K562 (cell line): ENCODE measurements around the gene ZBTB39. TPM values are rescaled to one million over a fixed set of nuclear protein-coding genes. Genes with fewer than 3 reads are reported as not detected.

Source experiments
- ATAC-seq: fragments of 200-7000 bp; cut with Tn5 transposase; 3 replicates; pipeline ENCODE4 v1.9.1; 2020; ENCODE audit warnings: moderate library complexity
- BruUV-seq: library from RNA; stranded (reverse); fragments of 400-500 nt; replicated peaks from 2 replicates; lab custom pipeline; 2021; lab: Mats Ljungman, UMichigan
- CTCF ChIA-PET: fragments of 300-600 bp; formaldehyde crosslinking; extraction: SDS; loops from one replicate; lab custom pipeline; 2021; ENCODE audit warnings: low intra/inter-chr PET ratio; lab: Yijun Ruan, JAX
- POLR2A ChIA-PET: fragments of 300-600, 350-650 bp; sonication (Branson Sonifier 250); formaldehyde crosslinking; extraction: SDS; loops from one replicate; lab custom pipeline; 2021; ENCODE audit warnings: antibody characterized with exemption, inconsistent platforms; lab: Yijun Ruan, JAX
- DNase-seq, 4 experiments: peaks; one replicate each; pipeline versions ENCODE4 v3.0.0 to v3.0.0-alpha.2; 2011 to 2018; ENCODE audit warnings: low spot score in 3 of 4, mixed read lengths in 3 of 4; ENCODE audit errors: extremely low read depth in 1 of 4
- FAIRE-seq: peaks from 2 replicates; lab custom pipeline; 2011; peaks lifted over from hg19 to GRCh38; lab: Jason Lieb, UNC
- H2AFZ ChIP-seq: 2 replicates; pipeline ENCODE4 v1.6.0; 2011; ENCODE audit warnings: low read depth, low read length, control low read depth, inconsistent platforms
- H3K27ac ChIP-seq: fragments of 200-600 bp; 3 replicates; pipeline ENCODE4 v1.8.0; 2011; ENCODE audit warnings: low read depth, mild to moderate bottlenecking, control low read depth, inconsistent platforms, low read length, moderate library complexity, mixed read lengths; ENCODE audit errors: extremely low read depth
- H3K27me3 ChIP-seq, 2 experiments: fragments of 300-600 bp in 1 of 2; 2 replicates in 1 of 2; 3 replicates in 1 of 2; pipeline versions ENCODE4 v1.6.0 to v1.8.0; 2011; ENCODE audit warnings: inconsistent platforms in 2 of 2, low read length in 2 of 2, mild to moderate bottlenecking in 1 of 2, mixed read lengths in 1 of 2, moderate library complexity in 1 of 2; ENCODE audit not compliant: control insufficient read depth in 2 of 2, insufficient read depth in 2 of 2
- H3K36me3 ChIP-seq: fragments of 300-600 bp; 3 replicates; pipeline ENCODE4 v1.8.0; 2011; ENCODE audit warnings: mild to moderate bottlenecking, low read length, inconsistent platforms; ENCODE audit not compliant: control insufficient read depth, insufficient read depth
- H3K4me1 ChIP-seq, 2 experiments: fragments of 200-600 bp in 1 of 2; replicated peaks in 1 of 2; 2 replicates in 1 of 2; 3 replicates in 1 of 2; pipeline versions ENCODE4 v1.5.1 to v1.8.0; 2011; ENCODE audit warnings: inconsistent platforms in 2 of 2, low read length in 2 of 2, mild to moderate bottlenecking in 1 of 2, mixed read lengths in 1 of 2, moderate library complexity in 1 of 2; ENCODE audit not compliant: control insufficient read depth in 2 of 2, insufficient read depth in 2 of 2
- H3K4me2 ChIP-seq: 2 replicates; pipeline ENCODE4 v1.6.1; 2011; ENCODE audit warnings: low read length, control low read depth, inconsistent platforms, mixed read lengths; ENCODE audit not compliant: insufficient read depth
- H3K4me3 ChIP-seq: fragments of 200-600 bp; sonication (generic), shearing (Covaris generic); 2 replicates; pipeline ENCODE4 v1.5.1; 2016; ENCODE audit warnings: control low read depth, inconsistent platforms
- H3K79me2 ChIP-seq: fragments of 200-600 bp; 3 replicates; pipeline ENCODE4 v1.8.0; 2011; ENCODE audit warnings: low read length, inconsistent platforms; ENCODE audit not compliant: control insufficient read depth, insufficient read depth
- H3K9ac ChIP-seq, 2 experiments: 2 replicates each; pipeline versions ENCODE4 v1.6.0 to v1.6.1; 2011; ENCODE audit warnings: low read depth in 2 of 2, low read length in 2 of 2, control low read depth in 1 of 2, inconsistent platforms in 1 of 2, mild to moderate bottlenecking in 1 of 2, mixed read lengths in 1 of 2; ENCODE audit not compliant: insufficient read depth in 1 of 2
- H3K9me1 ChIP-seq: one replicate; pipeline ENCODE4 v1.6.0; 2011; ENCODE audit warnings: inconsistent platforms, mild to moderate bottlenecking, low read length, moderate library complexity; ENCODE audit not compliant: control insufficient read depth, insufficient read depth
- H3K9me3 ChIP-seq: replicated peaks from 2 replicates; pipeline ENCODE4 v1.5.1; 2011; ENCODE audit warnings: low read depth, low read length, inconsistent platforms; ENCODE audit not compliant: control insufficient read depth, insufficient read depth
- H4K20me1 ChIP-seq: replicated peaks from 2 replicates; pipeline ENCODE4 v1.6.1; 2011; ENCODE audit warnings: low read length, inconsistent platforms, mixed read lengths; ENCODE audit not compliant: control insufficient read depth, insufficient read depth
- IFI16 ChIP-seq: fragments of 250-450 bp; sonication (Bioruptor Pico); IDR thresholded peaks from 2 replicates; pipeline ENCODE4 v2.1.2; 2022; ENCODE audit warnings: mild to moderate bottlenecking, inconsistent platforms
- MNT ChIP-seq, 2 experiments: fragments of 450-650 bp; conservative IDR thresholded peaks; 2 replicates each; pipeline ENCODE4 v1.6.1; 2017; ENCODE audit warnings: mild to moderate bottlenecking in 2 of 2, moderate library complexity in 2 of 2
- MXI1 ChIP-seq: IDR thresholded peaks from 2 replicates; pipeline ENCODE4 v1.6.1; 2011; ENCODE audit warnings: low read depth, mild to moderate bottlenecking, improper control_type of control experiment, low read length
- NUFIP1 ChIP-seq: fragments of 450-650 bp; IDR thresholded peaks from 2 replicates; pipeline ENCODE4 v1.6.1; 2018; ENCODE audit not compliant: partially characterized antibody
- PRMT5 ChIP-seq: sonication (generic); formaldehyde crosslinking; IDR thresholded peaks from 2 replicates; pipeline ENCODE4 v1.5.0; 2020; ENCODE audit warnings: missing genetic modification reagents
- SRF ChIP-seq, 2 experiments: fragments of 250-450, 450-650 bp in 1 of 2; sonication (Bioruptor Pico) in 1 of 2; sonication (generic) in 1 of 2; formaldehyde crosslinking; IDR thresholded peaks; 2 replicates each; pipeline versions ENCODE4 v1.5.0 to v1.5.1; 2020 to 2022; ENCODE audit warnings: mild to moderate bottlenecking in 1 of 2, missing genetic modification reagents in 1 of 2
- TRIM24 ChIP-seq, 2 experiments: fragments of 450-650 bp; IDR thresholded peaks; 2 replicates each; pipeline ENCODE4 v1.6.1; 2016
- WGBS: fragments of 100-300 bp; shearing (Covaris generic); methylation state at CpG from one replicate; pipeline ENCODE4 v1.1.6; 2016; ENCODE audit warnings: low coverage, mixed read lengths; ENCODE audit not compliant: insufficient coverage; ENCODE audit errors: missing lambda C conversion rate; 5-methylcytosine and 5-hydroxymethylcytosine counted together
- in situ Hi-C: fragments of 300-500 bp; cut with MboI; formaldehyde crosslinking; loops from 4 replicates; pipeline ENCODE4 v1.15.0; 2018; ENCODE audit warnings: inconsistent platforms, mixed read lengths
- intact Hi-C: fragments of 100-400 bp; cut with micrococcal nuclease; formaldehyde crosslinking; loops from 2 replicates; pipeline ENCODE4 v1.14.2; 2022
- polyA plus RNA-seq, 8 experiments: library from polyadenylated mRNA; depleted of rRNA in 4 of 8; stranded (reverse) in 5 of 8; unstranded in 3 of 8; fragments of >200 nt; fragmentation: Nextera tagmentation in 2 of 8; fragmentation: Illumina TruSeq in 1 of 8; extraction: Ambion mirVana in 2 of 8; extraction: Trizol in 1 of 8; gene quantifications; 2 replicates each; pipeline versions ENCODE4 v1.2.1 to v1.2.3, GENCODE V29; 2011 to 2014; ENCODE audit warnings: inconsistent platforms in 1 of 8, missing spikeins in 1 of 8
- total RNA-seq, 7 experiments: library from RNA; depleted of rRNA in 6 of 7; stranded (reverse); fragments of >200 nt in 6 of 7; fragmentation: Illumina TruSeq in 2 of 7; extraction: Trizol in 2 of 7; gene quantifications; 2 replicates each; pipeline versions ENCODE4 v1.2.1 to v1.2.3, GENCODE V29; 2011 to 2021; ENCODE audit warnings: low replicate concordance in 1 of 7

The ZBTB39 gene
- total and polyA plus RNA-seq, 9 of the 15 experiments (the other 6 are each of a cell fraction or from before 2014, with no cell fraction given): 3.3 to 13.3 (median 8.6) TPM

- FAIRE-seq: no peak
- H3K4me2 ChIP-seq: no peak overlapping the region; the same call in 1 of the 2 replicates
- H2AFZ ChIP-seq: no peak overlapping the region
- no TSS peak for BruUV-seq
- no peak overlapping the region for H3K27ac ChIP-seq
- DNase-seq: no peak
- no peak overlapping the region for H3K9ac ChIP-seq
- no peaks in the 10 kb centered on the region for H3K9me3 ChIP-seq
- H3K27me3 ChIP-seq: no peaks in the 10 kb centered on the region
- H3K9me1 ChIP-seq: peaks cover 3% of the 10 kb centered on the region
- peaks cover 47% of the 10 kb centered on the region for H3K79me2 ChIP-seq
- H4K20me1 ChIP-seq: no peaks in the 10 kb centered on the region; the same call in 1 of the 2 replicates
- ATAC-seq: no peak
- ChIA-PET CTCF (interaction anchor here (2.5 to 5.1 kb wide), 2 partner anchors 57 to 165 kb away, joined by 16 to 63 read pairs; no protein-coding TSS in a partner anchor), POLR2A (interaction anchor here (0.9 to 2.9 kb wide), 7 partner anchors 12 to 279 kb away, joined by 3 to 23 read pairs (median 4); partner anchors contain the start of genes NACA and STAT6)
- no peak overlapping the region for H3K4me3 ChIP-seq
- H3K36me3 ChIP-seq: peaks cover 53% of the 10 kb centered on the region
- TF ChIP-seq TRIM24 (IDR thresholded peaks at IDR 0.05) (no peak), MXI1 (no peak), NUFIP1 (no peak), SRF (CRISPR knock-in tag; IDR thresholded peaks at IDR 0.05) (0 out of 4 replicates have a peak, but pooled peaks of 1 of the 2 experiments have one; percentile 0)
- 89% methylated on average over 6 of the region's 6 CpGs for WGBS
- in situ Hi-C loops (loop anchor here (5.0 kb wide), 3 partner anchors 108 to 247 kb away; partner anchors contain the start of gene STAT6), intact Hi-C loops (loop anchor here (10.0 kb wide), 1 partner anchor 370 kb away; the partner anchor contains the start of gene BAZ2A)
- H3K4me1 ChIP-seq: peaks cover 20 to 42% of the 10 kb centered on the region in 2 experiments; a peak in 4 of 5 replicates
Measured at GRCh38 chr12:57004651-57005050, 1.7 kb downstream of the ZBTB39 start.

- no peak overlapping the region for H3K4me3 ChIP-seq
- TF ChIP-seq PRMT5 (CRISPR knock-in tag) (no peak), IFI16 (CRISPR knock-in tag) (no peak), MNT (conservative IDR thresholded peaks at IDR 0.05) (no peak)
- DNase-seq: no peak
- no peak for FAIRE-seq
- H3K27me3 ChIP-seq: no peaks in the 10 kb centered on the region
- intact Hi-C loops: loop anchor here (10.0 kb wide), 1 partner anchor 369 kb away; the partner anchor contains the start of gene BAZ2A
- no peak overlapping the region for H3K27ac ChIP-seq
- peaks cover 61% of the 10 kb centered on the region for H3K36me3 ChIP-seq
- POLR2A ChIA-PET: interaction anchor here (1.7 to 2.9 kb wide), 4 partner anchors 10 to 278 kb away, joined by 8 to 23 read pairs (median 9); partner anchors contain the start of genes NACA and STAT6
- in situ Hi-C loops: loop anchor here (5.0 kb wide), 2 partner anchors 166 to 246 kb away; no protein-coding TSS in a partner anchor
- peaks cover 55% of the 10 kb centered on the region for H3K79me2 ChIP-seq
- no TSS peak for BruUV-seq
- peaks cover 3% of the 10 kb centered on the region for H3K9me1 ChIP-seq
- WGBS: 92% methylated on average over 13 of the region's 13 CpGs
- no peak overlapping the region; a peak in 1 of 4 replicates for H3K9ac ChIP-seq
- CTCF ChIA-PET: no interaction called here
- no peak for ATAC-seq
- H3K4me2 ChIP-seq: no peak overlapping the region
- no peak overlapping the region for H2AFZ ChIP-seq
- no peaks in the 10 kb centered on the region for H3K9me3 ChIP-seq
- peaks cover 20 to 34% of the 10 kb centered on the region in 2 experiments; a peak in 4 of 5 replicates for H3K4me1 ChIP-seq
- no peaks in the 10 kb centered on the region; the same call in 1 of the 2 replicates for H4K20me1 ChIP-seq
Measured at GRCh38 chr12:57003395-57003794, 3.0 kb downstream of the ZBTB39 start.
